Pancreas (tissue), 10 donors: Measurements from ENCODE around the gene WDR3. TPM values are rescaled to one million over a fixed set of nuclear protein-coding genes. Genes with fewer than 3 reads are reported as not detected.

Source experiments
- ATAC-seq, 4 donors: fragments of 200-7000 bp; cut with Tn5 transposase; one replicate each; pipeline versions ENCODE4 v1.8.0 to v1.9.1; 2020; ENCODE audit warnings: mild to moderate bottlenecking in 4 of 4, moderate library complexity in 4 of 4
- DNase-seq, 6 donors: peaks; one replicate each; pipeline ENCODE4 v3.0.0-alpha.2; 2020
- FAIRE-seq: peaks from 2 replicates; lab custom pipeline; 2012; peaks lifted over from hg19 to GRCh38; lab: Jason Lieb, UNC
- H3K27ac ChIP-seq, 4 donors: fragments of 200-600 bp; sonication (generic); 1 replicate in 3 of 4; 2 replicates in 1 of 4; pipeline versions ENCODE4 v1.5.0 to v1.8.0; 2020
- H3K27me3 ChIP-seq, 4 donors: fragments of 200-600 bp; one replicate each; pipeline ENCODE4 v1.8.0; 2021
- H3K36me3 ChIP-seq, 3 donors: fragments of 200-600 bp; sonication (generic) in 1 of 3; one replicate each; pipeline versions ENCODE4 v1.5.0 to v1.8.0; 2020 to 2021
- H3K4me1 ChIP-seq, 3 donors: fragments of 200-600 bp; one replicate each; pipeline ENCODE4 v1.8.0; 2021
- H3K4me3 ChIP-seq, 4 donors: fragments of 200-600 bp; sonication (generic) in 2 of 4; one replicate each; pipeline versions ENCODE4 v1.5.0 to v1.8.0; 2020 to 2021
- H3K9me3 ChIP-seq, 4 donors: fragments of 200-600 bp; one replicate each; pipeline ENCODE4 v1.8.0; 2021
- WGBS, 2 donors: extraction: QIAGEN DNeasy Blood & Tissue Kit; methylation state at CpG; one replicate each; pipeline ENCODE4 v1.1.7; 2013; 5-methylcytosine and 5-hydroxymethylcytosine counted together
- intact Hi-C, 3 donors: fragments of 100-400 bp; cut with DNase I; formaldehyde crosslinking; loops; one replicate each; pipeline versions ENCODE4 v1.11.1 to v1.14.2; 2022
- polyA plus RNA-seq, 2 donors: library from polyadenylated mRNA; stranded (reverse); fragments of 200-250 nt; gene quantifications; one replicate each; pipeline ENCODE4 v1.2.3, GENCODE V29; 2013
- total RNA-seq, 6 donors: library from RNA; stranded (reverse); fragmentation: NEBNext Ultra II Directional in 4 of 6; extraction: Animal tissue kit (Norgen Biotek cat#: 25700) in 4 of 6; gene quantifications; one replicate each; pipeline versions ENCODE4 v1.2.1 to v1.2.4, GENCODE V29; 2021 to 2023
- TF ChIP-seq, protein P1 (sequence below), 4 donors: fragments of 200-600 bp; sonication (generic) in 3 of 4; IDR thresholded peaks; one replicate each; pipeline versions ENCODE4 v1.5.0 to v1.8.0; 2021; ENCODE audit warnings: antibody characterized with exemption in 4 of 4
- donor health status: healthy with polysubstance abuse.
- donor health status: DM: no; HTN: no; CAD: no; lungs with moderate emphysema.
- donor health status: DM: no; HTN: no; CAD: no.
- donor health status: control.
- donor health status: control.
- donor health status: Bipolar disorder and iron deficiency.
- donor health status: DM: yes; HTN: yes; CAD: no.
- donor health status: DM: no; HTN: no; CAD: no.
- donor health status: DM: no; HTN: no; CAD: no.
- donor health status: DM: yes; HTN: yes; CAD: no.

The WDR3 gene
- total and polyA plus RNA-seq, 8 donors: 1.5 to 18.8 (median 12.3) TPM

- H3K9me3 ChIP-seq: no peaks in the 10 kb centered on the region
- peaks cover 5 to 72% (median 51%) of the 10 kb centered on the region in 3 donors for H3K36me3 ChIP-seq
- 78 to 95% methylated on average over 1 of the region's 1 CpG for WGBS, 2 donors
- H3K27me3 ChIP-seq: no peaks in the 10 kb centered on the region
- intact Hi-C loops: no loop called here
- DNase-seq (no peak), FAIRE-seq (no peak), ATAC-seq (no peak)
- no peak overlapping the region for H3K4me3 ChIP-seq
- H3K4me1 ChIP-seq: no peaks in the 10 kb centered on the region
- H3K27ac ChIP-seq: no peak overlapping the region
- TF ChIP-seq, protein P1, sequence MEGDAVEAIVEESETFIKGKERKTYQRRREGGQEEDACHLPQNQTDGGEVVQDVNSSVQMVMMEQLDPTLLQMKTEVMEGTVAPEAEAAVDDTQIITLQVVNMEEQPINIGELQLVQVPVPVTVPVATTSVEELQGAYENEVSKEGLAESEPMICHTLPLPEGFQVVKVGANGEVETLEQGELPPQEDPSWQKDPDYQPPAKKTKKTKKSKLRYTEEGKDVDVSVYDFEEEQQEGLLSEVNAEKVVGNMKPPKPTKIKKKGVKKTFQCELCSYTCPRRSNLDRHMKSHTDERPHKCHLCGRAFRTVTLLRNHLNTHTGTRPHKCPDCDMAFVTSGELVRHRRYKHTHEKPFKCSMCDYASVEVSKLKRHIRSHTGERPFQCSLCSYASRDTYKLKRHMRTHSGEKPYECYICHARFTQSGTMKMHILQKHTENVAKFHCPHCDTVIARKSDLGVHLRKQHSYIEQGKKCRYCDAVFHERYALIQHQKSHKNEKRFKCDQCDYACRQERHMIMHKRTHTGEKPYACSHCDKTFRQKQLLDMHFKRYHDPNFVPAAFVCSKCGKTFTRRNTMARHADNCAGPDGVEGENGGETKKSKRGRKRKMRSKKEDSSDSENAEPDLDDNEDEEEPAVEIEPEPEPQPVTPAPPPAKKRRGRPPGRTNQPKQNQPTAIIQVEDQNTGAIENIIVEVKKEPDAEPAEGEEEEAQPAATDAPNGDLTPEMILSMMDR (IDR thresholded peaks at IDR 0.05): no peak
Observed at GRCh38 chr1:117952386-117952785, 22.8 kb downstream of the WDR3 start.

- Histone ChIP-seq H3K4me1 (no peaks in the 10 kb centered on the region), H3K9me3 (no peaks in the 10 kb centered on the region), H3K36me3 (peaks cover 0 to 40% (median 27%) of the 10 kb centered on the region in 3 donors), H3K27ac (no peak overlapping the region), H3K4me3 (no peak overlapping the region), H3K27me3 (no peaks in the 10 kb centered on the region)
- 89 to 91% methylated on average over 3 of the region's 3 CpGs for WGBS, 2 donors
- intact Hi-C loops: no loop called here
- FAIRE-seq: no peak
- TF ChIP-seq, protein P1 (IDR thresholded peaks at IDR 0.05): no peak
- no peak for ATAC-seq
- DNase-seq: no peak
Observed at GRCh38 chr1:117959364-117959763, 29.8 kb downstream of the WDR3 start.

DNA sequence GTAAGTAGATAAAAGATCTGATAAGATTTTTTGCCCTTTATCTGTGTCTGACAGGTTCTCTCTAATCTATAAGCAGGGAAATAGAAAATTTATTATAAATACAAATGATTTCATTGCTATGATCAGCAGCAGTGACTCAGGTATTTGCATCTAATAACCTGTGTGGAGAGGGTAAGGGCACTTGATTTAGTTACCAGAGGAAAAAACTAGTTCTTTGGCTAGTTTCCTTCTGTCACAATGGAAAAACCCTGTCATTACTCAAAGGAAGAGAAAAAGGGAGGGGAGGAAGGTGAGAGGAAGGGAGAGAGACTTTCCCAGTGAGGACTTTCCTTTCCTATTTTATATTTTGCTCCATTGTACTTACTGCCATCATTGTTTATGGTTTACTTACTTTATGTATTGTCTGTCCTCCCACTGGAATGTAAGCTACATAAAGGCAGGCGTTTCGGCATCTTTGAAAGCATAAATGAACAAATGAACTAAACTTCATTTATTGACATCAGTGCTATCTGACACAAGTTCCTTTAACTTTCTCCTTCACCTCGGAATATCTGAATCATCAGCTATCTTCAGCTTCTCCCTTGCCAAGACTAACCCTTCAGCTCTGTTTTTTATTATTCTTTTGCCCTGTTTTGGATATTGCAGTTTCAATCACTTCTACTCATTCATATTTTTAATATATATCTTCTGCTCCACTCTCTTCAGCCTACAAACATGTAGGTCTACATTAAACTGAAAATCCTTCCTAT, 34.9 kb downstream of the WDR3 start:
- no peak for ATAC-seq
- H3K4me3 ChIP-seq: no peak overlapping the region
- H3K4me1 ChIP-seq: no peaks in the 10 kb centered on the region
- intact Hi-C loops: no loop called here
- 81 to 91% methylated on average over 3 of the region's 3 CpGs for WGBS, 2 donors
- no peak for FAIRE-seq
- H3K27ac ChIP-seq: no peak overlapping the region
- DNase-seq: no peak
- H3K9me3 ChIP-seq: no peaks in the 10 kb centered on the region
- TF ChIP-seq, protein P1 (IDR thresholded peaks at IDR 0.05): no peak
- no peaks in the 10 kb centered on the region for H3K27me3 ChIP-seq
- H3K36me3 ChIP-seq: peaks cover 0 to 5% (median 4%) of the 10 kb centered on the region in 3 donors

DNA sequence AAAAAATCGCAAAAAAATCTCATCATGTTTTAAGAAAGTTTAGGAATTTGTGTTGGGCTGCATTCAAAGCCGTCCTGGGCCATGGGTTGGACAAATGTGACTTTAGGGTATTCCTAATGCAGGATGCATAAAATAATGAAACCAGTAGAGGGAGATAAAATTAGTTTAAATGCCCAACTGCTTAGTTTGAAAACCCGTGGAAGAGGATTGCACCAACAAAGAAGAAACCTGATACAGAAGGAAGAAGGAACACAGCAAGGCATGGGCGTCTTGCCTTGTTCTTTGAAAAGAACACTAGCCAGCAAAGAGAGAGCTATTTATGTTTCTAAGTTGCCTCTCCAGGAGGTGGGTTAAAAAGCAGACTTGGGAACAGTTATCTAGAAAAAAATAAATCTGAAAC, 37.9 kb downstream of the WDR3 start:
- TF ChIP-seq, protein P1 (IDR thresholded peaks at IDR 0.05): no peak
- H3K4me3 ChIP-seq: no peak overlapping the region
- no peaks in the 10 kb centered on the region for H3K36me3 ChIP-seq
- intact Hi-C loops: no loop called here
- no peaks in the 10 kb centered on the region for H3K9me3 ChIP-seq
- DNase-seq (no peak), FAIRE-seq (no peak), ATAC-seq (peak in 1 of 4 donors; percentile 43)
- no peaks in the 10 kb centered on the region for H3K4me1 ChIP-seq
- 56 to 60% methylated on average over 4 of the region's 4 CpGs for WGBS, 2 donors
- H3K27me3 ChIP-seq: no peaks in the 10 kb centered on the region
- H3K27ac ChIP-seq: no peak overlapping the region

DNA sequence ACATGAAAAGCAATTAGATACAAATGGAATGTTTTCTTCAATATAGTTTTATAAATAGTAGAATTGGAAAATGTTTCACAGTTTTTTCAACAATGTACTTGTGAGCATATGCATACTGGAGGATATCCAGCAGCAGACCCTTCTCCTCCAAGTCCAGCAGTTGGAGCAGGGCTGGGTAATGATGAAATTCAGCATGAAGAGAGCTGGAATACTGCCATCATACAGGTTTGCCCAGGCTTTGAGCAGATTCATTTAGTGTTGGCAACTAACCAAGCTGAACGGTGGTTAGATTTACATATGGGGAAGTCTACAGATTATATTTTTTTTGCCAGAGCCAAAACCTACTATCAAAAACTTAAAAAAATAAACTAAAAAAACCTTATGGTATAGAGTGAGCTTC, 38.3 kb downstream of the WDR3 start:
- Histone ChIP-seq H3K36me3 (no peaks in the 10 kb centered on the region), H3K9me3 (no peaks in the 10 kb centered on the region), H3K4me1 (no peaks in the 10 kb centered on the region), H3K27ac (no peak overlapping the region), H3K4me3 (no peak overlapping the region), H3K27me3 (no peaks in the 10 kb centered on the region)
- intact Hi-C loops: no loop called here
- peak in 2 of 4 donors; percentile 36 to 50 for ATAC-seq
- no peak for DNase-seq
- 0 to 8% methylated on average over 1 of the region's 1 CpG for WGBS, 2 donors
- TF ChIP-seq, protein P1 (IDR thresholded peaks at IDR 0.05): no peak
- no peak for FAIRE-seq
